Measurements from ENCODE around the gene SIPA1L3. TPM values are rescaled to one million over a fixed set of nuclear protein-coding genes. Genes with fewer than 3 reads are reported as not detected.
"Not testable (repeated sequence)": the region's sequence is repeated elsewhere in the genome, so short reads cannot be mapped to it uniquely, and the experiment has no call there.

Gene SIPA1L3
- total RNA-seq, 1 donor from 2014 or later: 26.9 TPM

DNA sequence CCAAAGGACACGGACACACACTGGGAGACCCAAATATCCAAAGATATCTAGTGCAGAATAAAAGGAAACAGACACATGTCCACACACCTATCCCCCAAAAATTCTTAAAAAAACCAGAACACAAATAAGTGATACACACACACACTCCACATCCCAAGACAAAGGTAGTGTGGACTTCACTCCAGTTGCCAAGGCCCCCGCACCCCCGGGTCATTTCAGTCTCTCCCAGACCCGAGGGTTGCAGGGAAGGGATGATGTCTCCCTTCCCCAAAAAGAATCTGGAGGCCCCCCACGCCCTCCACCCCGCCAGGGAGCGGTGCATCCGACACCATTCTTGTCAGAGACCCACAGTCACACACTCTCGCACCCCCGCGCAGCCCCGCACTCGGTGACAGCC is 316.6 kb downstream of the SIPA1L3 start:
- Histone ChIP-seq H3K4me2 (ENCODE audit: low read length) (peak overlapping the region; percentile 98), H3K27me3 (ENCODE audit: insufficient read depth, low read length) (no peaks in the 10 kb centered on the region), H3K27ac (ENCODE audit: low read depth, low read length) (no peak overlapping the region), H3K79me2 (ENCODE audit: insufficient read depth, low read length) (peaks cover 10% of the 10 kb centered on the region), H3K9ac (ENCODE audit: low read length) (peak overlapping the region; percentile 77), H4K20me1 (ENCODE audit: insufficient read depth, low read length) (peaks cover 12% of the 10 kb centered on the region), H3K4me3 (ENCODE audit: insufficient read depth, low read depth, low read length) (peak overlapping the region; percentile 68), H3K4me1 (ENCODE audit: insufficient read depth, low read length) (peaks cover 10% of the 10 kb centered on the region), H3K9me3 (ENCODE audit: insufficient read depth, low read depth, low read length) (no peaks in the 10 kb centered on the region), H2AFZ (ENCODE audit: low read depth, low read length) (peak overlapping the region; percentile 65), H3K36me3 (ENCODE audit: insufficient read depth, low read length) (no peaks in the 10 kb centered on the region)
- TF ChIP-seq, protein P1, sequence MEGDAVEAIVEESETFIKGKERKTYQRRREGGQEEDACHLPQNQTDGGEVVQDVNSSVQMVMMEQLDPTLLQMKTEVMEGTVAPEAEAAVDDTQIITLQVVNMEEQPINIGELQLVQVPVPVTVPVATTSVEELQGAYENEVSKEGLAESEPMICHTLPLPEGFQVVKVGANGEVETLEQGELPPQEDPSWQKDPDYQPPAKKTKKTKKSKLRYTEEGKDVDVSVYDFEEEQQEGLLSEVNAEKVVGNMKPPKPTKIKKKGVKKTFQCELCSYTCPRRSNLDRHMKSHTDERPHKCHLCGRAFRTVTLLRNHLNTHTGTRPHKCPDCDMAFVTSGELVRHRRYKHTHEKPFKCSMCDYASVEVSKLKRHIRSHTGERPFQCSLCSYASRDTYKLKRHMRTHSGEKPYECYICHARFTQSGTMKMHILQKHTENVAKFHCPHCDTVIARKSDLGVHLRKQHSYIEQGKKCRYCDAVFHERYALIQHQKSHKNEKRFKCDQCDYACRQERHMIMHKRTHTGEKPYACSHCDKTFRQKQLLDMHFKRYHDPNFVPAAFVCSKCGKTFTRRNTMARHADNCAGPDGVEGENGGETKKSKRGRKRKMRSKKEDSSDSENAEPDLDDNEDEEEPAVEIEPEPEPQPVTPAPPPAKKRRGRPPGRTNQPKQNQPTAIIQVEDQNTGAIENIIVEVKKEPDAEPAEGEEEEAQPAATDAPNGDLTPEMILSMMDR (IDR thresholded peaks at IDR 0.05; ENCODE audit: insufficient read depth, low read depth, low read length): no peak
- TF ChIP-seq EZH2 (IDR thresholded peaks at IDR 0.05; ENCODE audit: insufficient read depth, low read length): no peak
- H3K9me3 Mint-ChIP-seq (ENCODE audit: unreplicated experiment): no peaks in the 10 kb centered on the region
- DNase-seq (ENCODE audit: low read depth) (no peak), FAIRE-seq (no peak)
- peak overlapping the region; percentile 76 for H3K4me3 Mint-ChIP-seq (ENCODE audit: unreplicated experiment)
- peaks cover 5% of the 10 kb centered on the region for H3K36me3 Mint-ChIP-seq (ENCODE audit: low read depth, unreplicated experiment)
- H3K27ac Mint-ChIP-seq (ENCODE audit: unreplicated experiment): no peak overlapping the region
- peaks cover 7% of the 10 kb centered on the region for H3K4me1 Mint-ChIP-seq (ENCODE audit: low read depth, unreplicated experiment)
- H3K27me3 Mint-ChIP-seq (ENCODE audit: low read depth, unreplicated experiment): peaks cover 5% of the 10 kb centered on the region

DNA sequence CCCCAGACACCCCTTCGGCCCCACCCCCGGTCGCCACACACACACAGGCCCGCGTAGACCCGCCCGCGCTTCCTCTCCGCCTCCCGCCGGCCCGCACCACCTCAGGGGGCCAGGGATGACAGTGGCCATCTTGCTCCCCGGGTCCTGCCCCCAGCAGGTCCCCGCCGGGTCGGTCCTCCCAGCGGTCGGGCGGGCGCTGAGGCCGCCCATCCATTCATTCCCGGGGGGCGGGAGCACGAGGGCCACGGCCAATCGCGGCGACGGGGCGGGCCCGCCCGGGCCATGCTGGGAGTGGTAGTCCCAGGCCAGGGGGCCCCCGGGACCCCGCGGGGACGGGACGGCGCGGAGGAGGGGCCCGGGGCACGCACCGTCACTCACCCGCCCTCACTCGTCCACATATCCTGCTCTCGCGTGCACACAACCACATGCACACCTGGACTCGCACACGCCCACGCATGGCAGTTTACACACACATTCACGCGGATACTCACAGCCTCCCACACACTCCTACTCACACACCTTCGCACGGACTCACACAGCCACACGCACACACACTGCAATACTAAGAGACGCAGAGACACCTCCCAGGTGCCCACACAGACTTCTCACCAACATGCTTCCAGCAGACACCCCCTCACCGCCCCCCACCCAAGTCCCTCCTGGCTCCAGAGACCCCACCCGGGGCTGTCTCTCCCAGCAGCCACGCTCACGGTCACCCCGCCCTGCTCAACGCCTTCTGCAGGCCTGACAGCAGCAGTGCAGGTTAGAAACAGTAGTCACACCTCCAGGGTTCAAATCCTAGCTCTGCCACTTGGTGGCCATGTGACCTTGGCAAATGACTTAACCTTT is 317.2 kb downstream of the SIPA1L3 start, which contains the start of gene DPF1:
Gene DPF1 (minus strand): TSS at position 209 of the 849 bp plus-strand sequence. CDS start 80 bp downstream, at position 129.
- Histone ChIP-seq H3K9ac (ENCODE audit: low read length) (peak within 1 kb of the TSS; percentile 77), H3K4me3 (ENCODE audit: insufficient read depth, low read depth, low read length) (peak within 1 kb of the TSS; percentile 68), H4K20me1 (ENCODE audit: insufficient read depth, low read length) (peaks cover 12% of the 10 kb centered on the region), H3K4me1 (ENCODE audit: insufficient read depth, low read length) (peaks cover 12% of the 10 kb centered on the region), H3K79me2 (ENCODE audit: insufficient read depth, low read length) (peaks cover 10% of the 10 kb centered on the region), H3K27ac (ENCODE audit: low read depth, low read length) (no peak within 1 kb of the TSS), H2AFZ (ENCODE audit: low read depth, low read length) (peak within 1 kb of the TSS; percentile 95), H3K36me3 (ENCODE audit: insufficient read depth, low read length) (no peaks in the 10 kb centered on the region), H3K27me3 (ENCODE audit: insufficient read depth, low read length) (no peaks in the 10 kb centered on the region), H3K4me2 (ENCODE audit: low read length) (peak within 1 kb of the TSS; percentile 98), H3K9me3 (ENCODE audit: insufficient read depth, low read depth, low read length) (no peaks in the 10 kb centered on the region)
- TF ChIP-seq, protein P1 (IDR thresholded peaks at IDR 0.05; ENCODE audit: insufficient read depth, low read depth, low read length): peak; percentile 14
- no peak for TF ChIP-seq EZH2 (IDR thresholded peaks at IDR 0.05; ENCODE audit: insufficient read depth, low read length)
- FAIRE-seq: no peak
- Mint-ChIP-seq H3K27ac (ENCODE audit: unreplicated experiment) (no peak within 1 kb of the TSS), H3K4me3 (ENCODE audit: unreplicated experiment) (peak within 1 kb of the TSS; percentile 85), H3K36me3 (ENCODE audit: low read depth, unreplicated experiment) (peaks cover 5% of the 10 kb centered on the region), H3K9me3 (ENCODE audit: unreplicated experiment) (no peaks in the 10 kb centered on the region), H3K27me3 (ENCODE audit: low read depth, unreplicated experiment) (peaks cover 5% of the 10 kb centered on the region), H3K4me1 (ENCODE audit: low read depth, unreplicated experiment) (peaks cover 7% of the 10 kb centered on the region)
- peak; percentile 36 for DNase-seq (ENCODE audit: low read depth)

GRCh38 chr19:38224863-38225218 is 317.8 kb downstream of the SIPA1L3 start:
- Histone ChIP-seq H3K4me2 (ENCODE audit: low read length) (peak overlapping the region; percentile 98), H4K20me1 (ENCODE audit: insufficient read depth, low read length) (peaks cover 12% of the 10 kb centered on the region), H3K4me1 (ENCODE audit: insufficient read depth, low read length) (peaks cover 12% of the 10 kb centered on the region), H3K79me2 (ENCODE audit: insufficient read depth, low read length) (peaks cover 10% of the 10 kb centered on the region)
- H3K4me3 ChIP-seq (ENCODE audit: insufficient read depth, low read depth, low read length); H3K27ac ChIP-seq (ENCODE audit: low read depth, low read length); H3K27me3 Mint-ChIP-seq (ENCODE audit: low read depth, unreplicated experiment); DNase-seq (ENCODE audit: low read depth); H3K9me3 ChIP-seq (ENCODE audit: insufficient read depth, low read depth, low read length); H3K9me3 Mint-ChIP-seq (ENCODE audit: unreplicated experiment); H2AFZ ChIP-seq (ENCODE audit: low read depth, low read length); FAIRE-seq; H3K4me1 Mint-ChIP-seq (ENCODE audit: low read depth, unreplicated experiment); H3K36me3 Mint-ChIP-seq (ENCODE audit: low read depth, unreplicated experiment); H3K9ac ChIP-seq (ENCODE audit: low read length); H3K27ac Mint-ChIP-seq (ENCODE audit: unreplicated experiment); H3K36me3 ChIP-seq (ENCODE audit: insufficient read depth, low read length); H3K27me3 ChIP-seq (ENCODE audit: insufficient read depth, low read length): not testable (repeated sequence)
- H3K4me3 Mint-ChIP-seq (ENCODE audit: unreplicated experiment): peak overlapping the region; percentile 85
